ENCODE data around the gene NPM3. TPM values are rescaled to one million over a fixed set of nuclear protein-coding genes. Genes with fewer than 3 reads are reported as not detected.
A peak's percentile ranks its signal among the peaks of the same experiment; 100 is the strongest.

The NPM3 gene
- total and polyA plus RNA-seq, 2 of the 4 experiments (the other 2 are of a cell fraction): 84.1 to 112 TPM

GRCh38 chr10:101812606-101813005, 29.4 kb upstream of the NPM3 start:
- no peak overlapping the region for H3K4me3 ChIP-seq (ENCODE audit: insufficient read depth, low read depth, low read length)
- DNase-seq: peak; percentile 15

More at GRCh38 chr10:101812606-101813005, 29.4 kb upstream of the NPM3 start:
- CTCF ChIA-PET: no interaction called here
- Histone ChIP-seq H2BK5ac (ENCODE audit: low read depth, low read length, poor library complexity, severe bottlenecking) (no peak overlapping the region), H3K14ac (replicated peaks; ENCODE audit: low read depth, low read length) (no peak overlapping the region), H3K4me2 (ENCODE audit: low read depth, low read length) (no peak overlapping the region), H3K23ac (ENCODE audit: low read depth, low read length) (no peak overlapping the region), H3K9ac (ENCODE audit: low read depth, low read length) (no peak overlapping the region), H3K9me3 (ENCODE audit: control insufficient read depth, insufficient read depth, low read length) (no peaks in the 10 kb centered on the region), H3K27me3 (ENCODE audit: control insufficient read depth, insufficient read depth, low read length) (no peaks in the 10 kb centered on the region), H4K8ac (ENCODE audit: low read depth in 2 of 2, low read length in 2 of 2) (no peak overlapping the region), H3K9me1 (ENCODE audit: insufficient read depth, low read length) (peaks cover 5% of the 10 kb centered on the region; the same call in 1 of the 2 replicates), H2BK120ac (ENCODE audit: low read depth, low read length) (no peak overlapping the region), H2AK9ac (replicated peaks; ENCODE audit: low read depth, low read length, poor library complexity) (no peak overlapping the region), H4K5ac (ENCODE audit: low read depth, low read length) (no peak overlapping the region), H3K4me1 (ENCODE audit: control insufficient read depth, insufficient read depth, low read length) (peaks cover 5% of the 10 kb centered on the region), H2BK15ac (ENCODE audit: low read depth, low read length) (no peak overlapping the region), H3K56ac (ENCODE audit: extremely low read depth, insufficient read depth, low read length) (no peak overlapping the region), H2AFZ (replicated peaks; ENCODE audit: low read length, poor library complexity) (no peak overlapping the region), H3K79me1 (ENCODE audit: low read depth in 1 of 2, low read length in 2 of 2) (peaks cover 8 to 31% of the 10 kb centered on the region in 2 experiments), H3K27ac (ENCODE audit: insufficient read depth, low read length) (no peak overlapping the region), H3K18ac (ENCODE audit: low read depth, low read length) (no peak overlapping the region), H4K20me1 (ENCODE audit: insufficient read depth, low read length) (peaks cover 93% of the 10 kb centered on the region), H3K36me3 (ENCODE audit: control insufficient read depth, insufficient read depth, low read length) (peaks cover 28% of the 10 kb centered on the region), H2BK20ac (ENCODE audit: low read depth, low read length) (no peak overlapping the region), H4K91ac (ENCODE audit: insufficient read depth, low read depth, low read length) (no peak overlapping the region), H3K4ac (ENCODE audit: low read depth, low read length) (no peak overlapping the region), H2AK5ac (ENCODE audit: low read depth, low read length) (no peak overlapping the region)
- no peak for ATAC-seq (ENCODE audit: low read depth)
- POLR2A ChIA-PET (ENCODE audit: unreplicated experiment): interaction anchor here (0.6 kb wide), 1 partner anchor 16 kb away, joined by 9 read pairs; no protein-coding TSS in a partner anchor
- TF ChIP-seq RAD21 (IDR thresholded peaks at IDR 0.05; ENCODE audit: low read length): no peak
- TF ChIP-seq POLR2A (IDR thresholded peaks at IDR 0.05; ENCODE audit: low read depth, low read length): no peak
- TF ChIP-seq RFX5 (IDR thresholded peaks at IDR 0.05; ENCODE audit: low read depth, low read length): no peak
- TF ChIP-seq MAFK (IDR thresholded peaks at IDR 0.05; ENCODE audit: low read depth, low read length): no peak
- TF ChIP-seq FOS (IDR thresholded peaks at IDR 0.05; ENCODE audit: low read depth, low read length): no peak
- no peak for TF ChIP-seq USF2 (IDR thresholded peaks at IDR 0.05; ENCODE audit: low read depth, low read length)
- TF ChIP-seq MXI1 (IDR thresholded peaks at IDR 0.05; ENCODE audit: borderline replicate concordance, low read depth, low read length): no peak
- no peak for TF ChIP-seq RCOR1 (IDR thresholded peaks at IDR 0.05; ENCODE audit: insufficient replicate concordance, low read length)
- TF ChIP-seq BHLHE40 (IDR thresholded peaks at IDR 0.05; ENCODE audit: low read depth, low read length): no peak
- TF ChIP-seq CEBPB (IDR thresholded peaks at IDR 0.05; ENCODE audit: low read depth, low read length): no peak
- no peak for TF ChIP-seq MAZ (IDR thresholded peaks at IDR 0.05; ENCODE audit: borderline replicate concordance, low read depth, low read length)
- no peak for TF ChIP-seq CHD1 (IDR thresholded peaks at IDR 0.05; ENCODE audit: low read depth, low read length)
- TF ChIP-seq, protein P1, sequence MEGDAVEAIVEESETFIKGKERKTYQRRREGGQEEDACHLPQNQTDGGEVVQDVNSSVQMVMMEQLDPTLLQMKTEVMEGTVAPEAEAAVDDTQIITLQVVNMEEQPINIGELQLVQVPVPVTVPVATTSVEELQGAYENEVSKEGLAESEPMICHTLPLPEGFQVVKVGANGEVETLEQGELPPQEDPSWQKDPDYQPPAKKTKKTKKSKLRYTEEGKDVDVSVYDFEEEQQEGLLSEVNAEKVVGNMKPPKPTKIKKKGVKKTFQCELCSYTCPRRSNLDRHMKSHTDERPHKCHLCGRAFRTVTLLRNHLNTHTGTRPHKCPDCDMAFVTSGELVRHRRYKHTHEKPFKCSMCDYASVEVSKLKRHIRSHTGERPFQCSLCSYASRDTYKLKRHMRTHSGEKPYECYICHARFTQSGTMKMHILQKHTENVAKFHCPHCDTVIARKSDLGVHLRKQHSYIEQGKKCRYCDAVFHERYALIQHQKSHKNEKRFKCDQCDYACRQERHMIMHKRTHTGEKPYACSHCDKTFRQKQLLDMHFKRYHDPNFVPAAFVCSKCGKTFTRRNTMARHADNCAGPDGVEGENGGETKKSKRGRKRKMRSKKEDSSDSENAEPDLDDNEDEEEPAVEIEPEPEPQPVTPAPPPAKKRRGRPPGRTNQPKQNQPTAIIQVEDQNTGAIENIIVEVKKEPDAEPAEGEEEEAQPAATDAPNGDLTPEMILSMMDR (conservative IDR thresholded peaks at IDR 0.05; ENCODE audit: low read depth, low read length): no peak
- no TSS peak for BruUV-seq (replicated peaks)
- dilution Hi-C loops (cut with HindIII; ENCODE audit: low sequenced_read_pairs, unreplicated experiment): no loop called here
- in situ Hi-C loops (cut with MboI; ENCODE audit: low sequenced_read_pairs): loop anchor here (25.0 kb wide), 1 partner anchor 875 kb away; no protein-coding TSS in a partner anchor
- WGBS, 2 experiments (ENCODE audit: extremely low coverage in 2 of 2, insufficient read length in 1 of 2): no CpG with 5 or more reads among the region's 4 CpGs
- intact Hi-C loops (cut with micrococcal nuclease): no loop called here
